Measurements from ENCODE around the gene GID4.

GRCh38 chr17:18038861-18039534, at the start of gene GID4, which contains the start of gene ATPAF2:
- TF ChIP-seq, protein P1, sequence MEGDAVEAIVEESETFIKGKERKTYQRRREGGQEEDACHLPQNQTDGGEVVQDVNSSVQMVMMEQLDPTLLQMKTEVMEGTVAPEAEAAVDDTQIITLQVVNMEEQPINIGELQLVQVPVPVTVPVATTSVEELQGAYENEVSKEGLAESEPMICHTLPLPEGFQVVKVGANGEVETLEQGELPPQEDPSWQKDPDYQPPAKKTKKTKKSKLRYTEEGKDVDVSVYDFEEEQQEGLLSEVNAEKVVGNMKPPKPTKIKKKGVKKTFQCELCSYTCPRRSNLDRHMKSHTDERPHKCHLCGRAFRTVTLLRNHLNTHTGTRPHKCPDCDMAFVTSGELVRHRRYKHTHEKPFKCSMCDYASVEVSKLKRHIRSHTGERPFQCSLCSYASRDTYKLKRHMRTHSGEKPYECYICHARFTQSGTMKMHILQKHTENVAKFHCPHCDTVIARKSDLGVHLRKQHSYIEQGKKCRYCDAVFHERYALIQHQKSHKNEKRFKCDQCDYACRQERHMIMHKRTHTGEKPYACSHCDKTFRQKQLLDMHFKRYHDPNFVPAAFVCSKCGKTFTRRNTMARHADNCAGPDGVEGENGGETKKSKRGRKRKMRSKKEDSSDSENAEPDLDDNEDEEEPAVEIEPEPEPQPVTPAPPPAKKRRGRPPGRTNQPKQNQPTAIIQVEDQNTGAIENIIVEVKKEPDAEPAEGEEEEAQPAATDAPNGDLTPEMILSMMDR (IDR thresholded peaks at IDR 0.05; ENCODE audit: low read depth, low read length): no peak
- peak; percentile 86 for TF ChIP-seq MYC (IDR thresholded peaks at IDR 0.05; ENCODE audit: low read depth, low read length)
- TF ChIP-seq POLR2A (IDR thresholded peaks at IDR 0.05; ENCODE audit: extremely low read depth, insufficient read length): no peak

All from NB4 (cell line).